Measurements from ENCODE around the gene MAP3K12. TPM values are rescaled to one million over a fixed set of nuclear protein-coding genes. Genes with fewer than 3 reads are reported as not detected.

MAP3K12 gene
- total and polyA plus RNA-seq, 2 experiments from 2014 or later, result 6.6 to 17.9 TPM

- TF ChIP-seq, protein P1, sequence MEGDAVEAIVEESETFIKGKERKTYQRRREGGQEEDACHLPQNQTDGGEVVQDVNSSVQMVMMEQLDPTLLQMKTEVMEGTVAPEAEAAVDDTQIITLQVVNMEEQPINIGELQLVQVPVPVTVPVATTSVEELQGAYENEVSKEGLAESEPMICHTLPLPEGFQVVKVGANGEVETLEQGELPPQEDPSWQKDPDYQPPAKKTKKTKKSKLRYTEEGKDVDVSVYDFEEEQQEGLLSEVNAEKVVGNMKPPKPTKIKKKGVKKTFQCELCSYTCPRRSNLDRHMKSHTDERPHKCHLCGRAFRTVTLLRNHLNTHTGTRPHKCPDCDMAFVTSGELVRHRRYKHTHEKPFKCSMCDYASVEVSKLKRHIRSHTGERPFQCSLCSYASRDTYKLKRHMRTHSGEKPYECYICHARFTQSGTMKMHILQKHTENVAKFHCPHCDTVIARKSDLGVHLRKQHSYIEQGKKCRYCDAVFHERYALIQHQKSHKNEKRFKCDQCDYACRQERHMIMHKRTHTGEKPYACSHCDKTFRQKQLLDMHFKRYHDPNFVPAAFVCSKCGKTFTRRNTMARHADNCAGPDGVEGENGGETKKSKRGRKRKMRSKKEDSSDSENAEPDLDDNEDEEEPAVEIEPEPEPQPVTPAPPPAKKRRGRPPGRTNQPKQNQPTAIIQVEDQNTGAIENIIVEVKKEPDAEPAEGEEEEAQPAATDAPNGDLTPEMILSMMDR (conservative IDR thresholded peaks at IDR 0.05; ENCODE audit: low read depth in 2 of 2), result no peak
- no peak for TF ChIP-seq JUNB (IDR thresholded peaks at IDR 0.05; ENCODE audit: unreplicated experiment)
- no peak for TF ChIP-seq STAT1 (IDR thresholded peaks at IDR 0.05; ENCODE audit: unreplicated experiment)
- TF ChIP-seq ZNF331 (CRISPR knock-in tag; IDR thresholded peaks at IDR 0.05; ENCODE audit: low read depth), result no peak
- TF ChIP-seq EZH2 (IDR thresholded peaks at IDR 0.05; ENCODE audit: low read depth, unreplicated experiment), result no peak
- TF ChIP-seq, protein P2, sequence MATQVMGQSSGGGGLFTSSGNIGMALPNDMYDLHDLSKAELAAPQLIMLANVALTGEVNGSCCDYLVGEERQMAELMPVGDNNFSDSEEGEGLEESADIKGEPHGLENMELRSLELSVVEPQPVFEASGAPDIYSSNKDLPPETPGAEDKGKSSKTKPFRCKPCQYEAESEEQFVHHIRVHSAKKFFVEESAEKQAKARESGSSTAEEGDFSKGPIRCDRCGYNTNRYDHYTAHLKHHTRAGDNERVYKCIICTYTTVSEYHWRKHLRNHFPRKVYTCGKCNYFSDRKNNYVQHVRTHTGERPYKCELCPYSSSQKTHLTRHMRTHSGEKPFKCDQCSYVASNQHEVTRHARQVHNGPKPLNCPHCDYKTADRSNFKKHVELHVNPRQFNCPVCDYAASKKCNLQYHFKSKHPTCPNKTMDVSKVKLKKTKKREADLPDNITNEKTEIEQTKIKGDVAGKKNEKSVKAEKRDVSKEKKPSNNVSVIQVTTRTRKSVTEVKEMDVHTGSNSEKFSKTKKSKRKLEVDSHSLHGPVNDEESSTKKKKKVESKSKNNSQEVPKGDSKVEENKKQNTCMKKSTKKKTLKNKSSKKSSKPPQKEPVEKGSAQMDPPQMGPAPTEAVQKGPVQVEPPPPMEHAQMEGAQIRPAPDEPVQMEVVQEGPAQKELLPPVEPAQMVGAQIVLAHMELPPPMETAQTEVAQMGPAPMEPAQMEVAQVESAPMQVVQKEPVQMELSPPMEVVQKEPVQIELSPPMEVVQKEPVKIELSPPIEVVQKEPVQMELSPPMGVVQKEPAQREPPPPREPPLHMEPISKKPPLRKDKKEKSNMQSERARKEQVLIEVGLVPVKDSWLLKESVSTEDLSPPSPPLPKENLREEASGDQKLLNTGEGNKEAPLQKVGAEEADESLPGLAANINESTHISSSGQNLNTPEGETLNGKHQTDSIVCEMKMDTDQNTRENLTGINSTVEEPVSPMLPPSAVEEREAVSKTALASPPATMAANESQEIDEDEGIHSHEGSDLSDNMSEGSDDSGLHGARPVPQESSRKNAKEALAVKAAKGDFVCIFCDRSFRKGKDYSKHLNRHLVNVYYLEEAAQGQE (IDR thresholded peaks at IDR 0.05; ENCODE audit: unreplicated experiment), result no peak
- no peak for TF ChIP-seq POLR2AphosphoS5 (IDR thresholded peaks at IDR 0.05; ENCODE audit: low read depth)
- no peak for TF ChIP-seq ZNF114 (CRISPR knock-in tag; IDR thresholded peaks at IDR 0.05)
- TF ChIP-seq EZH2phosphoT487 (IDR thresholded peaks at IDR 0.05; ENCODE audit: unreplicated experiment), result no peak
Observed at GRCh38 chr12:53483979-53484377, 15.3 kb downstream of the MAP3K12 start (continued).

DNA sequence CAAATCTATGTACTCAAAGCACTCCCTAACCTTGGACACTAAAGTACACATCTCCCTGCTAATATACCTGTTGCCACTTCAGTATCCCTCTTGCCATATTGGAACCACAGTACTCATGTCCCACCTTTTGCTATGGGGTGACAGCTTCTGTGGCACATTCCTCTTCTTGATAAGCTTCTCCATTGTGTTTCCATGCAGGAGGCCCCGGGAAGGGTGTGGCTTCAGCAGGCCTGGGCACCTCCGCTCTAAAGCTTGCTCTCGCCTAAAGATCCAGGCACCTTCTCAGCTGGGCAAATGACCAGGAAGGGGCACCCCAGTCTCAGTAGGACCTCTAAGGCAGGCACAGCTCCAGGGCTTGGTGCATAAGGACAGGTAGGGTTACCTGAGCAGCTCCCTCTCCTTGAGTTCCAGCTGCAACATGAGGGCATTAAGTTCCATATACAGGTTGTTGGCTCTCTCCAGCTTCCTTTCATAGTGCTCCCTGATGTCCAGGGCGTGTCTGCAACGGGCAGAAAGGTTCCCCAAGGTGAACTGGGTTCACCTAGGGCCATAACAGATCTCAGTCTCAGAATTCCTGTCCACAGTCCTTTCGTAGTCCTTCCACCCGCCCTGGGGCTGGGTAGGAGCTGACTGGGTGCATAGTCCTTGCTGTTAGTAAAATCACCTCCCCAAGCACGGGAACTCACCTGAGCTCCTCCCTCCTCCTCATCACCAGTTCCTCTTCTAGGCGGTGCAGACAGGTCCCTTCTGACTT is 15.9 kb downstream of the MAP3K12 start:
- Histone ChIP-seq H3K36me3 (ENCODE audit: insufficient read depth) (peaks cover 25% of the 10 kb centered on the region), H3K4me1 (ENCODE audit: insufficient read depth) (peaks cover 17% of the 10 kb centered on the region), H3K4me2 (no peak overlapping the region), H3F3A (replicated peaks; ENCODE audit: low read depth) (peaks cover 37% of the 10 kb centered on the region), H3K9me2 (ENCODE audit: insufficient read depth) (no peaks in the 10 kb centered on the region), H3K79me2 (replicated peaks; ENCODE audit: insufficient read depth) (no peaks in the 10 kb centered on the region; the same call in 1 of the 2 replicates), H3K27ac (ENCODE audit: low read depth) (peak overlapping the region; percentile 69; the same call in 1 of the 2 replicates), H4K20me1 (replicated peaks; ENCODE audit: insufficient read depth) (peaks cover 40% of the 10 kb centered on the region), H3K4me3 (no peak overlapping the region), H3K27me3 (ENCODE audit: insufficient read depth) (no peaks in the 10 kb centered on the region), H2AFZ (no peak overlapping the region)
- ATAC-seq (peak; percentile 9), DNase-seq (ENCODE audit: low spot score) (peak; percentile 37)
- Mint-ChIP-seq H3K36me3 (ENCODE audit: low read depth) (peaks cover 77% of the 10 kb centered on the region), H3K27ac (peak overlapping the region; percentile 25), H3K27me3 (ENCODE audit: insufficient read depth, low read depth, poor library complexity) (peaks cover 36% of the 10 kb centered on the region), H3K4me1 (peaks cover 20% of the 10 kb centered on the region), H3K9me3 (no peaks in the 10 kb centered on the region; the same call in 2 of the 3 replicates), H3K4me3 (no peak overlapping the region)
- no peak for TF ChIP-seq ZNF114 (CRISPR knock-in tag; IDR thresholded peaks at IDR 0.05)
- no peak for TF ChIP-seq JUNB (IDR thresholded peaks at IDR 0.05; ENCODE audit: unreplicated experiment)
- TF ChIP-seq POLR2AphosphoS5 (IDR thresholded peaks at IDR 0.05; ENCODE audit: low read depth), result peak; percentile 43
- TF ChIP-seq, protein P2 (IDR thresholded peaks at IDR 0.05; ENCODE audit: unreplicated experiment), result no peak

All from GM23338 (cell line).